H1 (cell line): ENCODE data around the gene BSND. TPM values are rescaled to one million over a fixed set of nuclear protein-coding genes. Genes with fewer than 3 reads are reported as not detected.

Source experiments
- BCL11A ChIP-seq, 2 experiments: IDR thresholded peaks; one replicate each; pipeline ENCODE4 v1.6.1; 2011; ENCODE audit warnings: low read depth in 2 of 2, low read length in 2 of 2, mild to moderate bottlenecking in 2 of 2
- KDM1A ChIP-seq: fragments of 200-600, 300-600 bp; sonication (generic); IDR thresholded peaks from 2 replicates; pipeline ENCODE4 v1.7.1; 2016; ENCODE audit warnings: mild to moderate bottlenecking, low read length, borderline replicate concordance
- SUZ12 ChIP-seq: fragments of 200-600 bp; sonication (generic); IDR thresholded peaks from 2 replicates; pipeline ENCODE4 v1.6.1; 2012; ENCODE audit warnings: mild to moderate bottlenecking, inconsistent platforms, low read length, moderate library complexity, mixed read lengths
- polyA plus RNA-seq, 7 experiments: library from polyadenylated mRNA; depleted of rRNA in 3 of 7; stranded (reverse) in 5 of 7; unstranded in 2 of 7; fragments of >200 nt in 5 of 7; fragments of 200-250 nt in 2 of 7; gene quantifications; 1 replicate in 5 of 7; 2 replicates in 1 of 7; 4 replicates in 1 of 7; pipeline versions ENCODE4 v1.2.1 to v1.2.3, GENCODE V29; 2011 to 2013; ENCODE audit warnings: missing spikeins in 2 of 7, mixed read lengths in 2 of 7
- total RNA-seq: library from RNA; stranded (reverse); fragmentation: NEBNext Ultra II Directional; extraction: Animal tissue kit (Norgen Biotek cat#: 25700); gene quantifications from 2 replicates; pipeline ENCODE4 v1.2.1, GENCODE V29; 2021
- TF ChIP-seq, protein P1 (sequence below): fragments of 300-600 bp; sonication (generic); IDR thresholded peaks from 2 replicates; pipeline ENCODE4 v1.7.1; 2012; ENCODE audit warnings: low read length, moderate library complexity, mild to moderate bottlenecking, inconsistent platforms; ENCODE audit not compliant: insufficient replicate concordance

The BSND gene
- total and polyA plus RNA-seq, 2 of the 8 experiments (the other 6 are each of a cell fraction or from before 2014, with no cell fraction given): 0.43 to 0.68 TPM

DNA sequence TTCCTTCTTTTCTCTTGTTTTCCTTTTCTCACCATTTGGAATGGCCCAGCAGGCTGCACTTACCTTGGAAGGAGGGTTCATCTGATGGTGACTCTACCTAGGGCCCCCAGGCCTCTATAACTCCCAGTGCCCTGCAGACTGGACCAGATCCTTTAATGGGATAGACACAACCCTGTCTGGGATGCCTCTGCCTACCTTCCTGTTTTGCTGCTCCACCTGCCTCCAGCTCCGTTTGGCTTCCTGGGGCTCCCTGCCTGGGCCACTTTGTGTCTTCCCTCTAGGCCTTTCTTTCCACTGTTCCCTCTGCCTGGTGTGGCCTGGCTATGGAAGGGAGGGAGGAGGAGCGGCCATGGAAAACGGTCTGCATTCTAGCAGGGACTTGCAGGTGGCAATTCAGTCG lies 48.1 kb downstream of the BSND start (continued):
- TF ChIP-seq, protein P1, sequence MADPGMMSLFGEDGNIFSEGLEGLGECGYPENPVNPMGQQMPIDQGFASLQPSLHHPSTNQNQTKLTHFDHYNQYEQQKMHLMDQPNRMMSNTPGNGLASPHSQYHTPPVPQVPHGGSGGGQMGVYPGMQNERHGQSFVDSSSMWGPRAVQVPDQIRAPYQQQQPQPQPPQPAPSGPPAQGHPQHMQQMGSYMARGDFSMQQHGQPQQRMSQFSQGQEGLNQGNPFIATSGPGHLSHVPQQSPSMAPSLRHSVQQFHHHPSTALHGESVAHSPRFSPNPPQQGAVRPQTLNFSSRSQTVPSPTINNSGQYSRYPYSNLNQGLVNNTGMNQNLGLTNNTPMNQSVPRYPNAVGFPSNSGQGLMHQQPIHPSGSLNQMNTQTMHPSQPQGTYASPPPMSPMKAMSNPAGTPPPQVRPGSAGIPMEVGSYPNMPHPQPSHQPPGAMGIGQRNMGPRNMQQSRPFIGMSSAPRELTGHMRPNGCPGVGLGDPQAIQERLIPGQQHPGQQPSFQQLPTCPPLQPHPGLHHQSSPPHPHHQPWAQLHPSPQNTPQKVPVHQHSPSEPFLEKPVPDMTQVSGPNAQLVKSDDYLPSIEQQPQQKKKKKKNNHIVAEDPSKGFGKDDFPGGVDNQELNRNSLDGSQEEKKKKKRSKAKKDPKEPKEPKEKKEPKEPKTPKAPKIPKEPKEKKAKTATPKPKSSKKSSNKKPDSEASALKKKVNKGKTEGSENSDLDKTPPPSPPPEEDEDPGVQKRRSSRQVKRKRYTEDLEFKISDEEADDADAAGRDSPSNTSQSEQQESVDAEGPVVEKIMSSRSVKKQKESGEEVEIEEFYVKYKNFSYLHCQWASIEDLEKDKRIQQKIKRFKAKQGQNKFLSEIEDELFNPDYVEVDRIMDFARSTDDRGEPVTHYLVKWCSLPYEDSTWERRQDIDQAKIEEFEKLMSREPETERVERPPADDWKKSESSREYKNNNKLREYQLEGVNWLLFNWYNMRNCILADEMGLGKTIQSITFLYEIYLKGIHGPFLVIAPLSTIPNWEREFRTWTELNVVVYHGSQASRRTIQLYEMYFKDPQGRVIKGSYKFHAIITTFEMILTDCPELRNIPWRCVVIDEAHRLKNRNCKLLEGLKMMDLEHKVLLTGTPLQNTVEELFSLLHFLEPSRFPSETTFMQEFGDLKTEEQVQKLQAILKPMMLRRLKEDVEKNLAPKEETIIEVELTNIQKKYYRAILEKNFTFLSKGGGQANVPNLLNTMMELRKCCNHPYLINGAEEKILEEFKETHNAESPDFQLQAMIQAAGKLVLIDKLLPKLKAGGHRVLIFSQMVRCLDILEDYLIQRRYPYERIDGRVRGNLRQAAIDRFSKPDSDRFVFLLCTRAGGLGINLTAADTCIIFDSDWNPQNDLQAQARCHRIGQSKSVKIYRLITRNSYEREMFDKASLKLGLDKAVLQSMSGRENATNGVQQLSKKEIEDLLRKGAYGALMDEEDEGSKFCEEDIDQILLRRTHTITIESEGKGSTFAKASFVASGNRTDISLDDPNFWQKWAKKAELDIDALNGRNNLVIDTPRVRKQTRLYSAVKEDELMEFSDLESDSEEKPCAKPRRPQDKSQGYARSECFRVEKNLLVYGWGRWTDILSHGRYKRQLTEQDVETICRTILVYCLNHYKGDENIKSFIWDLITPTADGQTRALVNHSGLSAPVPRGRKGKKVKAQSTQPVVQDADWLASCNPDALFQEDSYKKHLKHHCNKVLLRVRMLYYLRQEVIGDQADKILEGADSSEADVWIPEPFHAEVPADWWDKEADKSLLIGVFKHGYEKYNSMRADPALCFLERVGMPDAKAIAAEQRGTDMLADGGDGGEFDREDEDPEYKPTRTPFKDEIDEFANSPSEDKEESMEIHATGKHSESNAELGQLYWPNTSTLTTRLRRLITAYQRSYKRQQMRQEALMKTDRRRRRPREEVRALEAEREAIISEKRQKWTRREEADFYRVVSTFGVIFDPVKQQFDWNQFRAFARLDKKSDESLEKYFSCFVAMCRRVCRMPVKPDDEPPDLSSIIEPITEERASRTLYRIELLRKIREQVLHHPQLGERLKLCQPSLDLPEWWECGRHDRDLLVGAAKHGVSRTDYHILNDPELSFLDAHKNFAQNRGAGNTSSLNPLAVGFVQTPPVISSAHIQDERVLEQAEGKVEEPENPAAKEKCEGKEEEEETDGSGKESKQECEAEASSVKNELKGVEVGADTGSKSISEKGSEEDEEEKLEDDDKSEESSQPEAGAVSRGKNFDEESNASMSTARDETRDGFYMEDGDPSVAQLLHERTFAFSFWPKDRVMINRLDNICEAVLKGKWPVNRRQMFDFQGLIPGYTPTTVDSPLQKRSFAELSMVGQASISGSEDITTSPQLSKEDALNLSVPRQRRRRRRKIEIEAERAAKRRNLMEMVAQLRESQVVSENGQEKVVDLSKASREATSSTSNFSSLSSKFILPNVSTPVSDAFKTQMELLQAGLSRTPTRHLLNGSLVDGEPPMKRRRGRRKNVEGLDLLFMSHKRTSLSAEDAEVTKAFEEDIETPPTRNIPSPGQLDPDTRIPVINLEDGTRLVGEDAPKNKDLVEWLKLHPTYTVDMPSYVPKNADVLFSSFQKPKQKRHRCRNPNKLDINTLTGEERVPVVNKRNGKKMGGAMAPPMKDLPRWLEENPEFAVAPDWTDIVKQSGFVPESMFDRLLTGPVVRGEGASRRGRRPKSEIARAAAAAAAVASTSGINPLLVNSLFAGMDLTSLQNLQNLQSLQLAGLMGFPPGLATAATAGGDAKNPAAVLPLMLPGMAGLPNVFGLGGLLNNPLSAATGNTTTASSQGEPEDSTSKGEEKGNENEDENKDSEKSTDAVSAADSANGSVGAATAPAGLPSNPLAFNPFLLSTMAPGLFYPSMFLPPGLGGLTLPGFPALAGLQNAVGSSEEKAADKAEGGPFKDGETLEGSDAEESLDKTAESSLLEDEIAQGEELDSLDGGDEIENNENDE: no peak
- TF ChIP-seq SUZ12 (no peak), BCL11A (IDR thresholded peaks at IDR 0.05; ENCODE audit: low read depth in 2 of 2, low read length in 2 of 2) (no peak), KDM1A (no peak)
